ENCODE measurements around the gene DHX58.

DHX58 gene

DNA sequence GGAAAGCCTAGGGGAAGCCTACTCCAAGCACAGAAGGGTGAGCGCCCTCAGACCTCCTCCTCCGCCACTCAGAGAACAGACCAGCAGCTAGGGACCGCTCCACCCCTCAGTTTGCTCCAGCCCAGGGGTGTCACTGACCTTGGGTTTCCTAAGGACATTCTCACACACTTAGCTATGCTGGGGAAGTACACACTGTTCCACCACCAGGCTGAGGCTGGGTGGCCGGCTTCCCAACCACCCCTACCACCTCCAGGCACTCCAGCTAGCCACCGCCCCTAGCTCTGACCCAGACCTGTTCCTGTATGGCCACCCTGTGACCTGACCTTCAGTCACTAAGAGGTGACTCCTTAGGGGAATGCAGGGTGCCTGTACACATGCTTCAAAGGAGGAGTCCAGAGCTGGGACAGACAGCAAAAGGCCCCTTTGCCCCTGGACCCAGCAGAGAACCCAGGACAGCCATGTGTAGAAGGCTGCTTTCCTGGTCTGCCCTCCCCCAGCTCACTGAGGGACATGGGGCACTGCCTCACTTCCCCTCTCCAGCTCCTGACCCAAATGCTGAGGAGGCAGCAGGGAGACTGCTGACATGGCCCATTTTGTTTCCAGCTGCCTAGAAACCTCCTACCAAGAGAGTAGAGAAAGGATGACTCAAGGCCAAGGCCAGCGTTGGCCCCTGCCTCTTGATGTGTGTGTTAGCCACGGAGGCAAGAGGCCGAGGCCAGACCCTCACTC is 16.8 kb upstream of the DHX58 start:
- DNase-seq (ENCODE audit: low spot score) = no peak

- no peak for DNase-seq (ENCODE audit: low spot score)
Observed at GRCh38 chr17:42127414-42127813, 14.9 kb upstream of the DHX58 start.

- no peak for DNase-seq (ENCODE audit: low spot score)
Observed at GRCh38 chr17:42126836-42127235, 14.3 kb upstream of the DHX58 start.

DNA sequence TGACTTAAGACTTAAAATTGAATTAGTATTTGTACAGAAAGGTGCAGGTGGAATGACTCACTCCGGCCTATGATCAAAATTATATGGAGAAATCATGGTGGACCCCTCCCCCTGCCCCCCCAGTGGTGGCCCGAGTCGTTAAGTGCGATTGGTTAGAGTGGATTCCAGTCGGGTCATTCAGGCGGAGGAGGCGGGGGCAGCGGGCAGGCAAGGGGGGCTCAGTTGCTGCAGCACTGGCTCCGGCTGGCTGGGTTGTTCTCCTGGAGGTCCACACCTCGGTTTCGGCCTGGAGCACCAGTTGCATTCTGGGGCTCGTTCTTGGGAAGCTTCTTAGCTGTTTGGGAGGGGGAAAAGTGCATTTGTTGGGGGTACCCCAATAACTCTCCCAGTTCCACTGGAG is 13.1 kb upstream of the DHX58 start:
- no peak for DNase-seq (ENCODE audit: low spot score)

GRCh38 chr17:42124256-42124655 is 11.7 kb upstream of the DHX58 start:
- no peak for DNase-seq (ENCODE audit: low spot score)

GRCh38 chr17:42122371-42123303 is 10.1 kb upstream of the DHX58 start, which contains the start of gene HSPB9:
TSS of gene HSPB9 (plus strand) at chr17:42122804. CDS start at chr17:42122851, 47 bp downstream.
- DNase-seq (ENCODE audit: low spot score) = no peak

GRCh38 chr17:42120770-42121769 is 8.6 kb upstream of the DHX58 start, which contains the start of gene KAT2A:
TSS of gene KAT2A (minus strand) at chr17:42121367. CDS start at chr17:42121304, 63 bp downstream.
- peak; percentile 91 for DNase-seq (ENCODE audit: low spot score)

- DNase-seq (ENCODE audit: low spot score) = no peak
Observed at GRCh38 chr17:42120161-42120769, 7.8 kb upstream of the DHX58 start.

DNA sequence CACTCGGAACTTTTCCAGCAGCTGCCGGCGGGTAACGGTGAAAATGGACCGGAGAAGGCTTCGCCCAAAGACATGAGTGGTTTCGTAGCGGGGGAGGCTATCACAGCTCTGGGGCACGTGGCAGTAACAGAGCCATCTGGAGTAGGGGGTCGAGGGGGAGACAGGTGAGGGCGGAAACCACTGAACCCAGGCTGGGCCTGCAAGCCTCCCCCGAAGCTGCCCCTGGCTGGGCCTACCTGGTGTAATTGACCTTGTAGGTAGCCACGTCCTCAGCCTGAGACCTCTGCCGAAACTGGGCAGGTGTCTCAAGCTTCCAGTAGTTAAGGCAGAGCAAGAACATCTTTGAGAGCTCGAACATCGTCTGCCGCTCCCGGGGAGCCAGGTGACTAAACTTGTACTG is 6.8 kb upstream of the DHX58 start:
- DNase-seq (ENCODE audit: low spot score) = no peak

DNA sequence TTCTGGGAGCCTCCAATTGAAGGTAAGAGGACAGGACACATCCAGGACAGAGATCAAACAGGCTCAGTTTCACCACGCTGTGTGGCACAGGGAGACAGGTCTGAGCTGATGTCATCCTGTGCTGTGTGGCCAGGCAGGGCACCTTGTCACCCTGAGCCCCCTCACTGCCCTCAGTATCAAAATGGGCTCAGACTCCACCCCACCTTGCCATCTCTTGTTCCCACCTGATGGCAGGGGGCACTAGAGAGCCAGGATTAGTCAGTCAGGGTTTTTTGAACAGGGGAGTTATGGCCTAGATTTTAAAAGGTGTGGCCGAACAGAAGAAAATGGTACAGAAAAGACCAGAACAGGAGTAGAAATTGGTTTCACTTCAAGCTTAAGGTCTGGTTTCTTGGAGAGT is 6.0 kb upstream of the DHX58 start:
- DNase-seq (ENCODE audit: low spot score) = no peak

- DNase-seq (ENCODE audit: low spot score) = no peak
Observed at GRCh38 chr17:42118126-42118510, 5.6 kb upstream of the DHX58 start.

DNA sequence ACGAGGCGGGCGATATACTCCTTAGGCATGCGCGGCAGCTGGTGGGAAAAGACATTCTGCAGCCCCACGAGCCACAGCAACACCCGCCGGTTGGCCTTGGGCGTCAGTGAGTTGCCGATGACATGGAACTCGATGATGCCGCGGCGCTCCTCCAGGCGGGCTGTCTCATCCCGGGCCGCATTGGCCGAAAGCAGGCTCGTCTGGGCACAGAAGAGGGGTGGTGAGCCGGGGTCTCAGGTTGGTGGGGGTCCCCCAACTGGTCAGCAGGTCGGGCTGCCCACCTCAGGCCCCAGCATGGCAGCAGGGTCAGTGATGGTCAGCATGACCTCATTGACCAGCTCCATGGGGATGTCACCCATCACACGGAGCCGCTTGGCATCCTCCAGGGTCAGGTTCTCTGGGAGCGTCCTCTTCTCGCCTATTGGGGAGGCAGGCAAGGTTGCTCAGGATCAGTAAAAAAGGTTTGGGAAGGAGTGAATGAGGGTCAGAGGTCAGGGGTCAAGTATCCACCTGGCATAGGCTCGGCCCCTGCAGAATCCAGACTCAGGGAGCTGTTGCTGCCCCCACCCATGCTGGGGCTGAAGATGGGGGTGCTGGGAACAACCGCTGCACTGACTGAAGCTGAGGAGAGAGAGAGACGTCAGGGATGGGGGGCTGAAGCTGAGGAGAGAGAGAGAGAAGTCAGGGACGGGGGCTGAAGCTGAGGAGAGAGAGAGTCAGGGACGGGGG is 5.0 kb upstream of the DHX58 start:
- DNase-seq (ENCODE audit: low spot score) = no peak

GRCh38 chr17:42116705-42117396 is 4.3 kb upstream of the DHX58 start:
- peak; percentile 86 for DNase-seq (ENCODE audit: low spot score)

GRCh38 chr17:42114118-42114517 is 1.6 kb upstream of the DHX58 start:
- no peak for DNase-seq (ENCODE audit: low spot score)

DNA sequence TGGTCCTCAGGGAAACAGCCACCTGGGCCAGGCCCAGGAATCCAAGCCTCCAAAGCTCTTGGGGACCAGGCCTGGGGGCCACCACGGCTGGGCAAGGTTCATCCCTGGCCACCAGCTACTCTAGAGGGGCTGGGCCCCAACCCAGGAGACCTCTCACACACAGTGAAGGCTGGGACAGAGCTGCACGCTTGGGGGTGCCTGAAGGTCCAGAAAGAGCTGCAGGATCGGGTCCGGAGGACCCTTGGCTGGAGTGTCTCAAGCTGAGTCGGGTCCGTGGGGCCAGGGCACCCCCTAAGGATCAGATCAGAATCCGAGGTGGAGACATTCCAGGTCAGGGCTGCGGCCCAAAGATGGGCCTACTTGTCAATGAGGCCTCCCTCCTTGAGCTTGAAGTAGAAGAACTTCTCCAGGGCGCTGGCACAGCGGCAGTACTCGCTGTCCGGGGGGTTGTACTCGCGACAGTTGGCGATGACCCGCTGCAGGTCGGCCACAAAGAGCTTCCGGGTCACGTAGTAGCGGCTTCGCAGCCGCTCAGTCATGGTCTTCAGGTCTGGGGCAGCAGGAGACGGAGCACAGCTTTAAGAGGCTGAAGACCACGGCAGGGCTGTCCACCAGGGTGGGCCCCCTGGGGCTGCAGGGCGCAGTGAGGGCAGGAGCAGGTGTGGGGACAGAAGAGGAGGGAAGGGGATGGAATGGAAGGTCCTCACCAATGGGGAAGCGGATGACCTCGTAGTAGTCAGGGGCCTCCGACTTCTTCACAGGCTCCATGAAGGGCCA is 967 bp upstream of the DHX58 start:
- DNase-seq (ENCODE audit: low spot score) = no peak

- DNase-seq (ENCODE audit: low spot score) = no peak
Observed at GRCh38 chr17:42111871-42112551, 503 bp downstream of the DHX58 start.

DNA sequence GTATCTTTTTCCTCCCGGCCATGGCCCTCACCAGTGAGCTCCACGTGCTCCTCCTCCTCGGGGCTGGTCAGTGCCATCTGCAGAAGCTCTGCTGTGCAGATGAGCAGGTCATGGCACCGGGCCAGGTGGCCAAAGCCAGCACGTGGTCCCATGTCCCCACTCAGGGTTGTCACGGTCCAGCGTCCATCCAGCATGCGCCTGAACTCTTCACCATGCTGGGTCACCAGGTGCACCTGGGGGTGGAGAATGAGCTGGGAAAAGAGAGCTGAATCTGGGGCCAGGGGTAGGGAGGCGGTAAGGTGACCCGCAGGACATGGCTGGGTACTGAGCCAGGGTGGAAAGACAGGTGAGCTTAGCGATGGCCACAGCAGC is 1.3 kb downstream of the DHX58 start:
- no peak for DNase-seq (ENCODE audit: low spot score)
